H9 (cell line): ENCODE measurements around the gene SLC25A41. TPM values are rescaled to one million over a fixed set of nuclear protein-coding genes. Genes with fewer than 3 reads are reported as not detected.

Experiments used
- DNase-seq: peaks from one replicate; pipeline ENCODE4 v3.0.0-alpha.2; 2017
- H2AFZ ChIP-seq: one replicate; pipeline ENCODE4 v1.6.1; 2013; ENCODE audit warnings: mild to moderate bottlenecking, low read length, control low read depth, moderate library complexity
- H2AK5ac ChIP-seq: 2 replicates; pipeline ENCODE4 v1.6.1; 2013; ENCODE audit warnings: low read length, control low read depth, mixed read lengths; ENCODE audit not compliant: insufficient read length
- H2BK120ac ChIP-seq: one replicate; pipeline ENCODE4 v1.6.1; 2013; ENCODE audit warnings: low read depth, mild to moderate bottlenecking, low read length, control low read depth, inconsistent platforms; ENCODE audit not compliant: poor library complexity, severe bottlenecking
- H2BK12ac ChIP-seq: 2 replicates; pipeline ENCODE4 v1.6.1; 2013; ENCODE audit warnings: low read length, control low read depth, mixed read lengths, low read depth; ENCODE audit not compliant: insufficient read length
- H2BK15ac ChIP-seq: 2 replicates; pipeline ENCODE4 v1.6.1; 2013; ENCODE audit warnings: low read depth, low read length, control low read depth
- H2BK20ac ChIP-seq: one replicate; pipeline ENCODE4 v1.6.1; 2013; ENCODE audit warnings: low read depth, mild to moderate bottlenecking, low read length, control low read depth, inconsistent platforms; ENCODE audit not compliant: poor library complexity, severe bottlenecking
- H2BK5ac ChIP-seq: 2 replicates; pipeline ENCODE4 v1.6.1; 2013; ENCODE audit warnings: low read length, control low read depth, mixed read lengths; ENCODE audit not compliant: insufficient read length
- H3K14ac ChIP-seq: 2 replicates; pipeline ENCODE4 v1.6.1; 2013; ENCODE audit warnings: low read length, control low read depth; ENCODE audit not compliant: insufficient read depth
- H3K18ac ChIP-seq: 2 replicates; pipeline ENCODE4 v1.6.1; 2013; ENCODE audit warnings: low read depth, mild to moderate bottlenecking, mixed read lengths, low read length, control low read depth; ENCODE audit not compliant: insufficient read length
- H3K23ac ChIP-seq: 2 replicates; pipeline ENCODE4 v1.6.1; 2013; ENCODE audit warnings: low read length, control low read depth, mixed read lengths, low read depth; ENCODE audit not compliant: insufficient read length
- H3K23me2 ChIP-seq: 2 replicates; pipeline ENCODE4 v1.6.1; 2013; ENCODE audit warnings: low read depth, mild to moderate bottlenecking, mixed read lengths, low read length, control low read depth; ENCODE audit not compliant: insufficient read length, poor library complexity, severe bottlenecking
- H3K27ac ChIP-seq: 2 replicates; pipeline ENCODE4 v1.5.1; 2013; ENCODE audit warnings: low read length, control low read depth, mixed read lengths, low read depth; ENCODE audit not compliant: insufficient read length
- H3K27me3 ChIP-seq: 2 replicates; pipeline ENCODE4 v1.6.1; 2013; ENCODE audit warnings: low read length, control low read depth, inconsistent platforms; ENCODE audit not compliant: insufficient read depth
- H3K4ac ChIP-seq: 2 replicates; pipeline ENCODE4 v1.6.1; 2013; ENCODE audit warnings: low read depth, mild to moderate bottlenecking, control low read depth, inconsistent platforms, low read length, moderate library complexity
- H3K4me1 ChIP-seq: 2 replicates; pipeline ENCODE4 v1.6.1; 2013; ENCODE audit warnings: low read length, control low read depth, inconsistent platforms; ENCODE audit not compliant: insufficient read depth
- H3K4me2 ChIP-seq: 2 replicates; pipeline ENCODE4 v1.6.1; 2013; ENCODE audit warnings: low read length, control low read depth, mixed read lengths; ENCODE audit not compliant: insufficient read length, insufficient read depth
- H3K56ac ChIP-seq: 2 replicates; pipeline ENCODE4 v1.6.1; 2013; ENCODE audit warnings: low read depth, mild to moderate bottlenecking, mixed read lengths, low read length, control low read depth; ENCODE audit not compliant: insufficient read length
- H3K79me1 ChIP-seq: 2 replicates; pipeline ENCODE4 v1.6.1; 2013; ENCODE audit warnings: low read depth, mild to moderate bottlenecking, moderate library complexity, low read length, control low read depth, inconsistent platforms; ENCODE audit not compliant: insufficient read depth, poor library complexity, severe bottlenecking
- H3K79me2 ChIP-seq: 2 replicates; pipeline ENCODE4 v1.6.1; 2013; ENCODE audit warnings: low read length, control low read depth, inconsistent platforms; ENCODE audit not compliant: insufficient read depth
- H3K9ac ChIP-seq: 2 replicates; pipeline ENCODE4 v1.6.1; 2013; ENCODE audit warnings: low read length, control low read depth, mixed read lengths; ENCODE audit not compliant: insufficient read length; ENCODE audit errors: extremely low read depth
- H3K9me3 ChIP-seq: one replicate; pipeline ENCODE4 v1.6.1; 2013; ENCODE audit warnings: low read depth, low read length, inconsistent platforms; ENCODE audit not compliant: control insufficient read depth
- H3T11ph ChIP-seq: one replicate; pipeline ENCODE4 v1.6.1; 2013; ENCODE audit warnings: mild to moderate bottlenecking, low read length, control low read depth, inconsistent platforms
- H4K20me1 ChIP-seq: one replicate; pipeline ENCODE4 v1.6.1; 2013; ENCODE audit not compliant: control insufficient read depth, insufficient read length, insufficient read depth
- H4K5ac ChIP-seq: 2 replicates; pipeline ENCODE4 v1.6.1; 2013; ENCODE audit warnings: low read depth, mild to moderate bottlenecking, mixed read lengths, low read length, control low read depth; ENCODE audit not compliant: insufficient read length
- H4K8ac ChIP-seq: replicated peaks from 2 replicates; pipeline ENCODE4 v1.6.1; 2013; ENCODE audit warnings: low read length, control low read depth, mixed read lengths, low read depth; ENCODE audit not compliant: insufficient read length
- H4K91ac ChIP-seq: 2 replicates; pipeline ENCODE4 v1.6.1; 2013; ENCODE audit warnings: low read depth, mild to moderate bottlenecking, moderate library complexity, mixed read lengths, low read length, control low read depth; ENCODE audit not compliant: insufficient read length
- H3K27ac Mint-ChIP-seq, 3 experiments: 2 replicates in 2 of 3; 3 replicates in 1 of 3; pipeline ENCODE4 v1.8.0; 2020 to 2021; ENCODE audit warnings: mixed read lengths in 3 of 3, mild to moderate bottlenecking in 1 of 3, moderate library complexity in 1 of 3
- H3K27me3 Mint-ChIP-seq: 2 replicates; pipeline ENCODE4 v1.8.0; 2021; ENCODE audit warnings: low read depth, mild to moderate bottlenecking, moderate library complexity, mixed read lengths
- H3K36me3 Mint-ChIP-seq, 3 experiments: 2 replicates in 2 of 3; 3 replicates in 1 of 3; pipeline ENCODE4 v1.8.0; 2020 to 2021; ENCODE audit warnings: low read depth in 3 of 3, mixed read lengths in 3 of 3; ENCODE audit not compliant: insufficient read depth in 1 of 3
- H3K4me1 Mint-ChIP-seq, 2 experiments: 2 replicates each; pipeline ENCODE4 v1.8.0; 2020; ENCODE audit warnings: mixed read lengths in 2 of 2
- H3K4me3 Mint-ChIP-seq, 2 experiments: 2 replicates in 1 of 2; 3 replicates in 1 of 2; pipeline ENCODE4 v1.8.0; 2020 to 2021; ENCODE audit warnings: mild to moderate bottlenecking in 2 of 2, mixed read lengths in 2 of 2, moderate library complexity in 1 of 2
- H3K9me3 Mint-ChIP-seq, 2 experiments: 2 replicates in 1 of 2; 3 replicates in 1 of 2; pipeline ENCODE4 v1.8.0; 2020; ENCODE audit warnings: mild to moderate bottlenecking in 2 of 2, mixed read lengths in 2 of 2, moderate library complexity in 1 of 2
- CTCF ChIP-seq: fragments of 200-600 bp; sonication (generic); conservative IDR thresholded peaks from 3 replicates; pipeline ENCODE4 v1.8.0; 2021; ENCODE audit warnings: antibody characterized with exemption, mild to moderate bottlenecking
- WGBS: extraction: QIAGEN DNeasy Blood & Tissue Kit; methylation state at CpG from one replicate; pipeline ENCODE4 v1.1.7; 2013; ENCODE audit warnings: missing lambda C conversion rate, low lambda C conversion rate, mixed read lengths; ENCODE audit not compliant: insufficient read length; ENCODE audit errors: extremely low coverage; 5-methylcytosine and 5-hydroxymethylcytosine counted together
- total RNA-seq: library from RNA; stranded (reverse); gene quantifications from 2 replicates; pipeline ENCODE4 v1.2.1, GENCODE V29; 2021

The SLC25A41 gene
- total RNA-seq, 1 experiment from 2014 or later, result 0.20 TPM

GRCh38 chr19:6379744-6380143 is 53.8 kb downstream of the SLC25A41 start:
- H3T11ph ChIP-seq, result no peak overlapping the region
- H3K36me3 Mint-ChIP-seq, result peaks cover 42 to 59% (median 54%) of the 10 kb centered on the region in 3 experiments
- H3K27ac ChIP-seq, result no peak overlapping the region
- H4K91ac ChIP-seq, result no peak overlapping the region
- H2AK5ac ChIP-seq, result no peak overlapping the region
- no peak overlapping the region for H3K27ac Mint-ChIP-seq
- no peak overlapping the region for H3K18ac ChIP-seq
- H3K56ac ChIP-seq, result no peak overlapping the region
- peaks cover 4 to 10% of the 10 kb centered on the region in 2 experiments; a peak in 2 of 4 replicates for H3K4me1 Mint-ChIP-seq
- no peak overlapping the region for H3K4me2 ChIP-seq
- no peaks in the 10 kb centered on the region for H3K79me1 ChIP-seq
- no peak overlapping the region for H3K14ac ChIP-seq
- H2BK20ac ChIP-seq, result no peak overlapping the region
- no peaks in the 10 kb centered on the region for H4K20me1 ChIP-seq
- no peak for DNase-seq
- H2BK12ac ChIP-seq, result no peak overlapping the region
- H2AFZ ChIP-seq, result no peak overlapping the region
- no peaks in the 10 kb centered on the region for H3K4me1 ChIP-seq
- no peak overlapping the region for H3K4ac ChIP-seq
- no peak overlapping the region for H3K4me3 Mint-ChIP-seq
- no peak overlapping the region for H4K5ac ChIP-seq
- no peaks in the 10 kb centered on the region for H3K27me3 Mint-ChIP-seq
- H3K9me3 Mint-ChIP-seq, result peaks cover 4% of the 10 kb centered on the region in 2 experiments; a peak in 4 of 5 replicates
- no peaks in the 10 kb centered on the region for H3K27me3 ChIP-seq
- H3K9me3 ChIP-seq, result no peaks in the 10 kb centered on the region
- H3K23ac ChIP-seq, result no peak overlapping the region
- no peak overlapping the region for H2BK5ac ChIP-seq
- no peak overlapping the region for H4K8ac ChIP-seq
- no CpG with 5 or more reads among the region's 3 CpGs for WGBS
- no peak for TF ChIP-seq CTCF
- no peaks in the 10 kb centered on the region for H3K79me2 ChIP-seq
- H2BK120ac ChIP-seq, result no peak overlapping the region
- no peak overlapping the region for H3K9ac ChIP-seq
- H2BK15ac ChIP-seq, result no peak overlapping the region
- H3K23me2 ChIP-seq, result no peaks in the 10 kb centered on the region
